Neural cell (in vitro differentiated cells): Measurements from ENCODE around the gene CCDC107.

ENCODE experiments used
- CTCF ChIP-seq: fragments of 450-650 bp; IDR thresholded peaks from 2 replicates; pipeline ENCODE4 v1.5.1; 2014; ENCODE audit warnings: antibody characterized with exemption, mild to moderate bottlenecking, moderate library complexity; ENCODE audit not compliant: poor library complexity, severe bottlenecking
- EP300 ChIP-seq: fragments of 450-650 bp; conservative IDR thresholded peaks from 2 replicates; pipeline ENCODE4 v1.6.1; 2014; ENCODE audit warnings: antibody characterized with exemption, mild to moderate bottlenecking, moderate library complexity; ENCODE audit not compliant: poor library complexity, severe bottlenecking
- EZH2 ChIP-seq: fragments of 200-600, 300-800 bp; shearing (Covaris generic), sonication (generic); IDR thresholded peaks from 2 replicates; pipeline ENCODE4 v1.6.1; 2014; ENCODE audit warnings: antibody characterized with exemption, low read length, borderline replicate concordance, mild to moderate bottlenecking; ENCODE audit not compliant: insufficient read depth, poor library complexity, severe bottlenecking
- POLR2AphosphoS5 ChIP-seq: IDR thresholded peaks from 2 replicates; pipeline ENCODE4 v1.6.1; 2012
- REST ChIP-seq: IDR thresholded peaks from 2 replicates; pipeline ENCODE4 v1.6.1; 2012; ENCODE audit warnings: borderline replicate concordance
- SMC3 ChIP-seq: fragments of 450-650 bp; conservative IDR thresholded peaks from 2 replicates; pipeline ENCODE4 v1.6.1; 2014; ENCODE audit warnings: antibody characterized with exemption, mild to moderate bottlenecking, moderate library complexity; ENCODE audit not compliant: poor library complexity
- TAF1 ChIP-seq: IDR thresholded peaks from 2 replicates; pipeline ENCODE4 v1.6.1; 2012; ENCODE audit warnings: low read depth

- TF ChIP-seq CTCF = no peak
- TF ChIP-seq POLR2AphosphoS5 = no peak
- no peak for TF ChIP-seq EP300
- no peak for TF ChIP-seq REST
- TF ChIP-seq EZH2 = no peak
- no peak for TF ChIP-seq TAF1
- no peak for TF ChIP-seq SMC3
Observed at GRCh38 chr9:35616681-35617459, 41.2 kb upstream of the CCDC107 start.
